Left ventricle myocardium inferior (tissue), 1 donor: Measurements from ENCODE around the gene MMP28. TPM values are rescaled to one million over a fixed set of nuclear protein-coding genes. Genes with fewer than 3 reads are reported as not detected.
A peak's percentile ranks its signal among the peaks of the same experiment; 100 is the strongest.

Experiments
- DNase-seq: peaks from one replicate; pipeline ENCODE4 v3.0.0-alpha.2; 2020
- H3K27ac ChIP-seq: fragments of 200-600 bp; replicated peaks from 2 replicates; pipeline ENCODE4 v1.8.0; 2021
- H3K27me3 ChIP-seq: fragments of 200-600 bp; 2 replicates; pipeline ENCODE4 v1.8.0; 2021; ENCODE audit warnings: low read depth
- H3K36me3 ChIP-seq: fragments of 200-600 bp; 2 replicates; pipeline ENCODE4 v1.8.0; 2021
- H3K4me1 ChIP-seq: fragments of 200-600 bp; 2 replicates; pipeline ENCODE4 v1.8.0; 2021
- H3K4me3 ChIP-seq: fragments of 200-600 bp; 2 replicates; pipeline ENCODE4 v1.8.0; 2021; ENCODE audit warnings: mild to moderate bottlenecking, moderate library complexity
- H3K9me3 ChIP-seq: fragments of 200-600 bp; replicated peaks from 2 replicates; pipeline ENCODE4 v1.8.0; 2021
- intact Hi-C: fragments of 100-400 bp; cut with micrococcal nuclease; formaldehyde crosslinking; loops from one replicate; pipeline ENCODE4 v1.11.0; 2022
- total RNA-seq: library from RNA; stranded (reverse); fragmentation: NEBNext Ultra II Directional; extraction: Animal tissue kit (Norgen Biotek cat#: 25700); gene quantifications from one replicate; pipeline ENCODE4 v1.2.1, GENCODE V29; 2021
- TF ChIP-seq, protein P1 (sequence below): fragments of 200-600 bp; IDR thresholded peaks from 2 replicates; pipeline ENCODE4 v1.8.0; 2021; ENCODE audit warnings: antibody characterized with exemption, mild to moderate bottlenecking, borderline replicate concordance
- donor health status: DM: no; HTN: yes; CAD: no; lungs with severe emphysema.

Gene MMP28
- total RNA-seq, 1 donor from 2014 or later = 3.0 TPM

DNA sequence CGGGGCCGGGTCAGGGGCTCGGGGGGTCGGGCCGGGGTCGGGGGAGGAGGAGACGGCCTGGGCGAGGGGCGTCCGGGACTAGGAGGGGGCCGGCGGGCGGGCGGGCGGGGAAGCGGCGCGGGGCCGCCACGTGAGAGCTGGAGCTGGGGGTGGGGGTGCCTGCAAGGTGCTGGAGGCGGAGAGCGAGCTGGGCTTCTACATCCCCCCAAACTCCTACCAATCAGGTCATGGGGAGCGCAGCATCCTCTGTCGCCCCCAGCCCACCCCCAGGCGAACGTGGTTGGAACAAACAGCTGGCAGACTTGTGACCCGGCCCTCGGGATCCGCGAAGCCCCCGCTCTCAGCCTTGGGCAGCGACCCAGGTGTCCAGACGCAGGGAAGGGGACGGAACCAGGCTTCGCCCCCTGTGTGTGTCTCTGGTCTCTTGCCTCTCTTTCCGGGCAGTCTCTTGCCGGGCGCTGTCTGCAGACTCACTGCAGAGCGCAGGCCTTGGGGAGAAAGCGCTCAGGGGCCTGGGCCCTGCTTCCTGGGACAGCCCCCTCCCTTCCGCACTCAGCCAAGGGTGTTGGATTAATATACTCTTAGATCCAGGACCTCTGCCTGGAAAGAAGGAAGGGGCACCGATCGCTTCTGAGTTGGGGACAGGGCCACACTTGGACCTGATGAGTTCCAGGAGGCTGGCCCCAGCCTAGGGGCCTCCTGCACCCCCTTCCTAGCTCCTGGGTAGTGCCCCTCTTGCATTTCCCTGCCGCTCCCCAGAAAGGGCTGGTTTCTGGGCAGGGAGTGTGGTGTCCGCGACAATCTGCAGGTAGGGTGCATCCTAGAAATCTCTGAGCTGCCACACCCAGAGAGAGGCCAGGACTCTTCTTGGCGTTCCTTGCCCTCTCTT lies 63.3 kb downstream of the MMP28 start:
- intact Hi-C loops = no loop called here
- Histone ChIP-seq H3K4me3 (peak overlapping the region; percentile 77), H3K4me1 (peaks cover 24% of the 10 kb centered on the region)

DNA sequence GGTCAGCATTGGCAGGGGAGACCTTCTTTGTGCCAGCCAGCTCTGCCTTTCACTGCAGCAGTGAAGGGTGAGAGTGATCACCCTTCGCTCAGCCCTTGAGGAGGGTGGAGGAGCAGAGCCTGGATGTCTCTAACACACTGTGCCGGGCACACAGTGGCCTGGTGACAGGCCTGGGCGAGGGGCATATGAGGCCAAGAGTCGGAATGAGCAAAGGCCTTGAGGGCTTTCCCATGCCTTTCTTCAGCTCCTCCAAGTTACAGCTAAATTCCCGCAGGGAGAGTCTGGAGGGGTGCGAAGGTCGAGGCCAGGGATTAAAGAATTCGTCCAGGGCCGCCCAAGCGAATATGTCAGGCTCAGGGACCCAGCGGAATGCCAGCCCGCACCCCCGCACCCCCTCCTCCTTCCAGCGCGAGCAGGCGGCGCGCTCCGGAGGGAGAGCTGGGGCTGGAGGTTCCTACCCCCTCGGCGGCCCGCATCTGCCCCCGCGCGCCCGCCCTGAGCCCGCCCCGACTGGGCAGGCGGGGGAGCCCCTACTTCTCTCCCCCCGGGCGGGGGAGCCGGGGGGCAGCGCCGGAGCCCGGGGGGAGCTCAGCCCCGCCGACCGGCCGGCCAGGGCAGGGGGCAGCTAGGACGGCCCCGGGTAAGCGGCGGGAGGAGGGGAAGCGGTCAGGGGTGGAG lies 64.1 kb downstream of the MMP28 start, which contains the start of gene RASL10B:
TSS of gene RASL10B (plus strand) at position 401 of the 678 bp plus-strand sequence. CDS start 3,546 bp downstream, outside the sequence.
- peak within 1 kb of the TSS; percentile 35 for H3K27ac ChIP-seq
- intact Hi-C loops = no loop called here
- H3K4me1 ChIP-seq = peaks cover 32% of the 10 kb centered on the region
- no peaks in the 10 kb centered on the region for H3K27me3 ChIP-seq
- H3K36me3 ChIP-seq = no peaks in the 10 kb centered on the region
- peak within 1 kb of the TSS; percentile 77 for H3K4me3 ChIP-seq
- H3K9me3 ChIP-seq = no peaks in the 10 kb centered on the region
- TF ChIP-seq, protein P1, sequence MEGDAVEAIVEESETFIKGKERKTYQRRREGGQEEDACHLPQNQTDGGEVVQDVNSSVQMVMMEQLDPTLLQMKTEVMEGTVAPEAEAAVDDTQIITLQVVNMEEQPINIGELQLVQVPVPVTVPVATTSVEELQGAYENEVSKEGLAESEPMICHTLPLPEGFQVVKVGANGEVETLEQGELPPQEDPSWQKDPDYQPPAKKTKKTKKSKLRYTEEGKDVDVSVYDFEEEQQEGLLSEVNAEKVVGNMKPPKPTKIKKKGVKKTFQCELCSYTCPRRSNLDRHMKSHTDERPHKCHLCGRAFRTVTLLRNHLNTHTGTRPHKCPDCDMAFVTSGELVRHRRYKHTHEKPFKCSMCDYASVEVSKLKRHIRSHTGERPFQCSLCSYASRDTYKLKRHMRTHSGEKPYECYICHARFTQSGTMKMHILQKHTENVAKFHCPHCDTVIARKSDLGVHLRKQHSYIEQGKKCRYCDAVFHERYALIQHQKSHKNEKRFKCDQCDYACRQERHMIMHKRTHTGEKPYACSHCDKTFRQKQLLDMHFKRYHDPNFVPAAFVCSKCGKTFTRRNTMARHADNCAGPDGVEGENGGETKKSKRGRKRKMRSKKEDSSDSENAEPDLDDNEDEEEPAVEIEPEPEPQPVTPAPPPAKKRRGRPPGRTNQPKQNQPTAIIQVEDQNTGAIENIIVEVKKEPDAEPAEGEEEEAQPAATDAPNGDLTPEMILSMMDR = no peak
- peak; percentile 60 for DNase-seq

More for the DNA sequence above, 63.3 kb downstream of the MMP28 start:
- no peak for DNase-seq
- Histone ChIP-seq H3K9me3 (no peaks in the 10 kb centered on the region), H3K27ac (peak overlapping the region; percentile 35), H3K27me3 (no peaks in the 10 kb centered on the region), H3K36me3 (no peaks in the 10 kb centered on the region)
- TF ChIP-seq, protein P1 = no peak

DNA sequence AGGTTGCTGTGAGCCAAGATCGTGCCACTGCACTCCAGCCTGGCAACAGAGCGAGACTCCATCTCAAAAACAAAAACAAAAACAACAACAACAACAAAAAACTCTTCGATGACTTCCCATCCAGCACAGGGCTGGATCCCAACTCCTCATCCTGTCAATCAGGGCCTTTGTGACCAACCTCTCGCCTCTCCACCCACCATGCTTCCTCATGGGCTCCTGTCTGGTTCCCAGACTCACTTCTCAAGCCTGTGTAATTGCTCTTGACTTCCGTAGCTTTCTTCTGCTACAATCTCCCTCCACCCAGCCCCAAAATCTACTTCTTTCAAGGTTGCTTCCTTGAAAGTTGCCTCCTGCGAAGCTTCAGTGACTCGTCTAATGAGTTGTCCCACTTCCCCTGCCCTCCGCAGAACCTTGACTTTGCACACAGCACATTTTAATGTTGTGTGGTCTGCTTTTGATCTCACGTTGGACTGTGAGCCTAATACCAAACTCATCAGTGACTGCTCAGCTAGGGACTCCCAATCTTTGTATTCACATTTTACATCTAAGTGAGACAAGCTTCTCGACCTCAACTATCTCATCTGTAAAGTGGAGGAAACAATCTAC lies 64.9 kb downstream of the MMP28 start:
- no peaks in the 10 kb centered on the region for H3K9me3 ChIP-seq
- DNase-seq = no peak
- no peak overlapping the region for H3K27ac ChIP-seq
- no peaks in the 10 kb centered on the region for H3K27me3 ChIP-seq
- no peak overlapping the region for H3K4me3 ChIP-seq
- H3K4me1 ChIP-seq = peaks cover 41% of the 10 kb centered on the region
- peaks cover 4% of the 10 kb centered on the region for H3K36me3 ChIP-seq
- TF ChIP-seq, protein P1 = no peak
- intact Hi-C loops = no loop called here

DNA sequence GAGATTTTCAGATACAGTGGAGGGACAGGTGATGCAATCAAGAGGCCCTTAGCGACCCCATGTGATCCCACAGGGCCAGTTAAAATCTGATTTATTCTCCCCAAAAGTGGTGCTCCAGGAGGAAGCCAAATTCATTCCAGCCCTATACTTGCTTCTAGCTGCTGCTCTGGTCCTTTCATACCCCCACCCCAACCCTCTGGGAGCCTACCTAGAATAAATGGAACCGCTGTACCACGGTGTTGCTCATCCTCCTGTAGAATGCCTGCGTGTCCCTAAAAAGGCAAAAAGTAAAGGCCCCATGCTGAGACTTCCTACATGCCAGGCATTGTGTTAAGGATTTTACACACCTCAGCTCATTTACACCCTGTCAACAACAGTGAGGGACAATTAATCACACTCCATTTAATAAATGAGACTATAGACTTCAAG lies 66.0 kb downstream of the MMP28 start:
- H3K4me3 ChIP-seq = no peak overlapping the region
- no peak overlapping the region for H3K27ac ChIP-seq
- H3K4me1 ChIP-seq = peaks cover 43% of the 10 kb centered on the region
- H3K36me3 ChIP-seq = peaks cover 15% of the 10 kb centered on the region
- intact Hi-C loops = no loop called here
- TF ChIP-seq, protein P1 = no peak
- no peak for DNase-seq
- H3K9me3 ChIP-seq = no peaks in the 10 kb centered on the region
- no peaks in the 10 kb centered on the region for H3K27me3 ChIP-seq

DNA sequence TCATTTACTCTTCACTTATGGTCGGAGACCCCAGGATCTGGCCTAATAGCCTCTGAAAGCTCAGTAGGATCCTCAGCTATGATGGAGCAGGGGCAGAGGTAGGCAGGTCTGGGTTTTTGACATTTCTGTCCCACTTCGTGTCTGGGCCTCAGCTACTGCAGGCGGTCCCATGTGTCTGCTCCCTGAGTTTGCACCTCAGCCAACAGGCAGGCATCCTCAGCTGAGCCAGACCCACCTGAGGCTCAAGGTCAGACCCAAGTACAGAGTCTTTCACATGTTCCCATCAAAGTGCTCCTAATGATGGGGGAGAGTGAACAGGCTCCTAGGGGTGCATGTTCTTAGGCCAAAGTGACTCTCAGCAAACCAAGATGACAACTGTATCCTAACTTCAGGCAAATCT lies 66.9 kb downstream of the MMP28 start:
- TF ChIP-seq, protein P1 = no peak
- Histone ChIP-seq H3K9me3 (no peaks in the 10 kb centered on the region), H3K4me1 (peaks cover 43% of the 10 kb centered on the region), H3K36me3 (peaks cover 23% of the 10 kb centered on the region), H3K27me3 (no peaks in the 10 kb centered on the region), H3K27ac (no peak overlapping the region), H3K4me3 (no peak overlapping the region)
- intact Hi-C loops = no loop called here
- no peak for DNase-seq
